ENCODE data around the gene ENTREP1. TPM values are rescaled to one million over a fixed set of nuclear protein-coding genes. Genes with fewer than 3 reads are reported as not detected.

The ENTREP1 gene
- total RNA-seq, 1 donor from 2014 or later = 3.1 TPM

DNA sequence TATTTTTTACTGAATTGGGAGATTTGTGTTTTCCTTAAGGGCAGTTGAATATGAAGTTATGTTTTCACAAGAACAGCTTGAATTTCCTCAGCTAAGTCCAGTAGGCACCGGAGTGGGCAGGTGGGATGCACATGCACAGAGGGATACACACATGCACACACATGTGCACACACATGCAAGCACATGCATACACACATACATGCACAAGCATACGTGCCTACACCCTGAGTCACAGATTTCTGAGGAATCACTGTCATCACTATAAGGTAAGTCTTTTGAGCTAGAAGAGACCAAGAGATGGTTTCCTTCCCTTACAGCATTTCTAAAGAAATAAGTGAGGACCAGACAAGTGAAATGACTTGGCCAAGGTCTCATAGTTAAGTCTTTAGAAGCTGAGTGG is 8.7 kb downstream of the ENTREP1 start:
- Histone ChIP-seq H3K36me3 (ENCODE audit: control insufficient read depth, insufficient read depth, low read length) (no peaks in the 10 kb centered on the region), H3K27me3 (ENCODE audit: control insufficient read depth, insufficient read depth, low read length) (no peaks in the 10 kb centered on the region), H3K4me3 (ENCODE audit: low read depth, low read length) (no peak overlapping the region)
- no peak for DNase-seq (ENCODE audit: low read depth)
- TF ChIP-seq, protein P1, sequence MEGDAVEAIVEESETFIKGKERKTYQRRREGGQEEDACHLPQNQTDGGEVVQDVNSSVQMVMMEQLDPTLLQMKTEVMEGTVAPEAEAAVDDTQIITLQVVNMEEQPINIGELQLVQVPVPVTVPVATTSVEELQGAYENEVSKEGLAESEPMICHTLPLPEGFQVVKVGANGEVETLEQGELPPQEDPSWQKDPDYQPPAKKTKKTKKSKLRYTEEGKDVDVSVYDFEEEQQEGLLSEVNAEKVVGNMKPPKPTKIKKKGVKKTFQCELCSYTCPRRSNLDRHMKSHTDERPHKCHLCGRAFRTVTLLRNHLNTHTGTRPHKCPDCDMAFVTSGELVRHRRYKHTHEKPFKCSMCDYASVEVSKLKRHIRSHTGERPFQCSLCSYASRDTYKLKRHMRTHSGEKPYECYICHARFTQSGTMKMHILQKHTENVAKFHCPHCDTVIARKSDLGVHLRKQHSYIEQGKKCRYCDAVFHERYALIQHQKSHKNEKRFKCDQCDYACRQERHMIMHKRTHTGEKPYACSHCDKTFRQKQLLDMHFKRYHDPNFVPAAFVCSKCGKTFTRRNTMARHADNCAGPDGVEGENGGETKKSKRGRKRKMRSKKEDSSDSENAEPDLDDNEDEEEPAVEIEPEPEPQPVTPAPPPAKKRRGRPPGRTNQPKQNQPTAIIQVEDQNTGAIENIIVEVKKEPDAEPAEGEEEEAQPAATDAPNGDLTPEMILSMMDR (IDR thresholded peaks at IDR 0.05; ENCODE audit: insufficient read depth, low read length, poor library complexity, severe bottlenecking) = no peak

DNA sequence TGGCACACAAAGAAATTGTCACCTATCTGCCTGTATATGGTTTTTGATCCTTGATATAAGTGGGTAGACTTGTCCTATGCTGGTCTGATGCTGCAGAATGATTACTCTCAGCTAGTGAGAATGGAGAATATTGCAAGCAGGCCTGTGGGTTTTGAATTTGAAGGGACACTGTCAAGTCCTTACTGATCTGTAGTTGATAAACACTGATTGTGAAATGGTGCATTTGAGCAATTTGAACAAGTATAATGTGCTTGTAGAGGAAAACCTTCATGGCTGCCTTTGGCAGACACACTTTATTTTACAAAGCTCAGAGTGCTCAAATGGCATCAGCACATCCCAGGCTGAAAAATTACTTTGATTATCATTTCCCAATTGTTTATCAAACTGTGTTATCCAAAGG is 9.3 kb downstream of the ENTREP1 start:
- no peaks in the 10 kb centered on the region for H3K36me3 ChIP-seq (ENCODE audit: control insufficient read depth, insufficient read depth, low read length)
- H3K27me3 ChIP-seq (ENCODE audit: control insufficient read depth, insufficient read depth, low read length) = no peaks in the 10 kb centered on the region
- no peak for DNase-seq (ENCODE audit: low read depth)
- no peak overlapping the region for H3K4me3 ChIP-seq (ENCODE audit: low read depth, low read length)
- TF ChIP-seq, protein P1 (IDR thresholded peaks at IDR 0.05; ENCODE audit: insufficient read depth, low read length, poor library complexity, severe bottlenecking) = no peak

DNA sequence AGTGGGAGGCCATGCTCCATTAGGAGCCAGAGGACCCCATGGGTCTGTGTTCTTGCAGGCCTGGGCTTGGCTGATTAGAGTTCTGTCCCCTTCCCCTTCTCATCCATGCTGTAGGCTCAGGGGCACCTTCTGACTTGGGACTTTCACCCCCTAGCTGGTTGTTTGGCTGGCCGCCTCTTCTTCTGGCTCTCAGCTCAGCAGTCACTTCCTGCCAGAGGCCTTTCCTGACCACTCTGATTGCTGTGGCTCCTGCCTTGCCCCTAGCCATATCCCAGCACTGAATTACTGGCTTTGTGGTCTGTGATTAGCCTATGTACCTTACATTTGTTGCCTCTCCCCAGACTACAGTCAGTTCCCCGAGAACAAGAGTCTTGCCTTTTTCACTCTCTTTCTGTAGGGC is 14.6 kb downstream of the ENTREP1 start:
- Histone ChIP-seq H3K27me3 (ENCODE audit: control insufficient read depth, insufficient read depth, low read length) (no peaks in the 10 kb centered on the region), H3K4me3 (ENCODE audit: low read depth, low read length) (no peak overlapping the region), H3K36me3 (ENCODE audit: control insufficient read depth, insufficient read depth, low read length) (no peaks in the 10 kb centered on the region)
- TF ChIP-seq, protein P1 (IDR thresholded peaks at IDR 0.05; ENCODE audit: insufficient read depth, low read length, poor library complexity, severe bottlenecking) = no peak
- DNase-seq (ENCODE audit: low read depth) = no peak

DNA sequence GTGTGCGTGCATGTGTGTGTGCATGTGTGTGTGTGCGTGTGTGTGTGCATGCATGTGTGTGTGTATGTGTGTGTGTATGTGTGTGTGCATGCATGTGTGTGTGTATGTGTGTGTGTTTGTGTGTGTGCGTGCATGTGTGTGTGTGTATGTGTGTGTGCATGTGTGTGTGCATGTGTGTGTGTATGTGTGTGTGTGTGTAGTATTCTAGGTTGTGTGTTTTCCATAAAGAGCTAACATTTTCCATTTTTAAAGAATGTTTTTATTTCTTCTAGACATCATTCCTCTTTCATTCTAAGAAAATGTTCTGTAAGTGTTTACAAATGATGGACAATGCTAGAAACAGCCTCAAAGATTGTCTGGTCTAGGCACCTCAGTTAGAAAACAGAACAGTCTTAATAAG is 15.6 kb downstream of the ENTREP1 start:
- Histone ChIP-seq H3K36me3 (ENCODE audit: control insufficient read depth, insufficient read depth, low read length) (no peaks in the 10 kb centered on the region), H3K27me3 (ENCODE audit: control insufficient read depth, insufficient read depth, low read length) (no peaks in the 10 kb centered on the region), H3K4me3 (ENCODE audit: low read depth, low read length) (no peak overlapping the region)
- DNase-seq (ENCODE audit: low read depth) = no peak
- TF ChIP-seq, protein P1 (IDR thresholded peaks at IDR 0.05; ENCODE audit: insufficient read depth, low read length, poor library complexity, severe bottlenecking) = no peak

DNA sequence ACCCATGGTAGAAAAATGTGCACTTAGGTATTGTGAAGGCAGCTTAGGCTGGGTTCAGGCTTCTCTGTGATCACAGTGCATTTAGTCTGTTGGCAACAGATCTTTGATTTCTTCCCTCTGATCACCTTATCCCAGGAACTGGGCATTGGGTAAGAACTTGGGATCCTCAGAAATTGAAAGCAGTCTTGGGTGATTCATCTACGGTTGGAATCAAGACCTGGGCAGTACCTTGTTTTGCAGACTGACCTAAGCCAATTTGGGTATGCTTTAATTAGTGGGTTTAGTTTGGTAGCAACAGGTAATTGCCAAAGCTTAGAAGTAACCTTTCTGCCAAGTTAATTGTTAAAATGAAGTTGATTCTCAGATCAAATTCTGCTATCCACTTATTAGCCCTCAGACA is 17.8 kb downstream of the ENTREP1 start:
- DNase-seq (ENCODE audit: low read depth) = no peak
- H3K27me3 ChIP-seq (ENCODE audit: control insufficient read depth, insufficient read depth, low read length) = no peaks in the 10 kb centered on the region
- TF ChIP-seq, protein P1 (IDR thresholded peaks at IDR 0.05; ENCODE audit: insufficient read depth, low read length, poor library complexity, severe bottlenecking) = no peak
- H3K36me3 ChIP-seq (ENCODE audit: control insufficient read depth, insufficient read depth, low read length) = no peaks in the 10 kb centered on the region
- no peak overlapping the region for H3K4me3 ChIP-seq (ENCODE audit: low read depth, low read length)

DNA sequence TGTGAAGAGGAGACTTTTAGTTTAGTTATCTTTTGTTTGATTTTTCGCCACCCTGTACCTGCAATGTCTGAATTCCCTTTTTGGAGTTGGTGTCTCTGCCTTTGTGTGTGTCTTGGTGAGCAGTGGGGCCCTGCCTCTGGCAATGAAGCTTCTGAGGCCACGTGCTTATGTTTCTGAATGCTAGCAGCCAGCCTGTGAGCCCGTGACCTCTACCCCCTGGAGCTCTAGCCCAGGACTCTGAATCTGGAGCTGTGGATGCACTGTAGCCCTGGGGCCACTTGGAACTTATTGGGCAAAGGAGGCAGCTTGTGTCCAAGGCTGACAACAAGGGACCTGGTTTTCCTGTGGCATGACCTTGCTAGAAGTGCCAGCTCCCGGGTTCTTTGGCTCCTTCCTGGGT is 19.4 kb downstream of the ENTREP1 start:
- TF ChIP-seq, protein P1 (IDR thresholded peaks at IDR 0.05; ENCODE audit: insufficient read depth, low read length, poor library complexity, severe bottlenecking) = no peak
- Histone ChIP-seq H3K27me3 (ENCODE audit: control insufficient read depth, insufficient read depth, low read length) (no peaks in the 10 kb centered on the region), H3K4me3 (ENCODE audit: low read depth, low read length) (no peak overlapping the region), H3K36me3 (ENCODE audit: control insufficient read depth, insufficient read depth, low read length) (no peaks in the 10 kb centered on the region)
- DNase-seq (ENCODE audit: low read depth) = no peak

Measured in kidney epithelial cell (primary cell).